Dermis microvascular lymphatic vessel endothelial cell (primary cell): ENCODE data around the gene TOX2. TPM values are rescaled to one million over a fixed set of nuclear protein-coding genes. Genes with fewer than 3 reads are reported as not detected.

Experiments
- total RNA-seq: library from RNA; depleted of rRNA; stranded (reverse); fragments of >200 nt; gene quantifications from 2 replicates; pipeline ENCODE4 v1.2.1, GENCODE V29; 2014

The TOX2 gene
- total RNA-seq, 1 donor from 2014 or later = 0.77 TPM

Other genes with a start within 250 kb of the TOX2 start
- 8.6 and 13.0 TPM in 2 replicates for gene MYBL2, start 247.7 kb upstream of the TOX2 start, total RNA-seq
- gene GTSF1L, start 187.8 kb upstream of the TOX2 start, total RNA-seq = not detected in 2 replicates